ENCODE measurements around the gene PTPRN2. TPM values are rescaled to one million over a fixed set of nuclear protein-coding genes. Genes with fewer than 3 reads are reported as not detected.

PTPRN2 gene
- polyA plus RNA-seq, 1 experiment = 0.31 TPM

DNA sequence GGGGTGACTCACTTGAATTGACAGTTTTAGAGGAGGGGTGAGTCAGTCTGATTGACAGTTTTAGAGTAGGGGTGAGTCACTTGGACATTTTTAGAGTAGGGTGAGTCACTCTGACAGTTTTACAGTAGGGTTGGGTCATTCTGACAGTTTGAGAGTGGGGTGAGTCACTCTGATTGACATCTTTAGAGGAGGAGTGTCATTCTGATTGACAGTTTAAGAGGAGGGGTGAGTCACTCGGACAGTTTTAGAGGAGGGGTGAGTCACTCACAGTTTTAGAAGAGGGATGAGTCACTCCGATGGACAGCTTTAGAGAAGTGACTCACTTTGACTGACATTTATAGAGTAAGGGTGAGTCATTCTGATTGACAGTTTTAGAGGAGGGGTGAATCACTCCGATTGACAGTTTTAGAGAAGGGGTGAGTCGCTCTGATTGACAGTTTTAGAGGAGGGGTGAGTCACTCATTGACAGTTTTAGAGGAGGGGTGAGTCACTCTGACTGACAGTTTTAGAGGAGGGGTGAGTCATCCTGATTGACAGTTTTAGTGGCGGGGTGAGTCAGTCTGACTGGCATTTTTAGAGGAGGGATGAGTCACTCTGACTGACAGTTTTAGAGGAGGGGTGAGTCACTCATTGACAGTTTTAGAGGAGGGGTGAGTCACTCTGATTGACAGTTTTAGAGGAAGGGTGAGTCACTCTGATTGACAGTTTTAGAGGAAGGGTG, 655.0 kb downstream of the PTPRN2 start:
- no peaks in the 10 kb centered on the region for H3K27me3 ChIP-seq (ENCODE audit: control insufficient read depth, insufficient read depth, low read length)
- POLR2A ChIA-PET = no interaction called here
- H3K4me3 ChIP-seq (ENCODE audit: low read depth, low read length) = no peak overlapping the region
- no peak for DNase-seq (ENCODE audit: low read depth)
- TF ChIP-seq, protein P1, sequence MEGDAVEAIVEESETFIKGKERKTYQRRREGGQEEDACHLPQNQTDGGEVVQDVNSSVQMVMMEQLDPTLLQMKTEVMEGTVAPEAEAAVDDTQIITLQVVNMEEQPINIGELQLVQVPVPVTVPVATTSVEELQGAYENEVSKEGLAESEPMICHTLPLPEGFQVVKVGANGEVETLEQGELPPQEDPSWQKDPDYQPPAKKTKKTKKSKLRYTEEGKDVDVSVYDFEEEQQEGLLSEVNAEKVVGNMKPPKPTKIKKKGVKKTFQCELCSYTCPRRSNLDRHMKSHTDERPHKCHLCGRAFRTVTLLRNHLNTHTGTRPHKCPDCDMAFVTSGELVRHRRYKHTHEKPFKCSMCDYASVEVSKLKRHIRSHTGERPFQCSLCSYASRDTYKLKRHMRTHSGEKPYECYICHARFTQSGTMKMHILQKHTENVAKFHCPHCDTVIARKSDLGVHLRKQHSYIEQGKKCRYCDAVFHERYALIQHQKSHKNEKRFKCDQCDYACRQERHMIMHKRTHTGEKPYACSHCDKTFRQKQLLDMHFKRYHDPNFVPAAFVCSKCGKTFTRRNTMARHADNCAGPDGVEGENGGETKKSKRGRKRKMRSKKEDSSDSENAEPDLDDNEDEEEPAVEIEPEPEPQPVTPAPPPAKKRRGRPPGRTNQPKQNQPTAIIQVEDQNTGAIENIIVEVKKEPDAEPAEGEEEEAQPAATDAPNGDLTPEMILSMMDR (IDR thresholded peaks at IDR 0.05; ENCODE audit: insufficient read depth, low read depth, low read length) = no peak
- CTCF ChIA-PET = no interaction called here
- H3K36me3 ChIP-seq (ENCODE audit: control insufficient read depth, insufficient read depth, low read length) = no peaks in the 10 kb centered on the region

DNA sequence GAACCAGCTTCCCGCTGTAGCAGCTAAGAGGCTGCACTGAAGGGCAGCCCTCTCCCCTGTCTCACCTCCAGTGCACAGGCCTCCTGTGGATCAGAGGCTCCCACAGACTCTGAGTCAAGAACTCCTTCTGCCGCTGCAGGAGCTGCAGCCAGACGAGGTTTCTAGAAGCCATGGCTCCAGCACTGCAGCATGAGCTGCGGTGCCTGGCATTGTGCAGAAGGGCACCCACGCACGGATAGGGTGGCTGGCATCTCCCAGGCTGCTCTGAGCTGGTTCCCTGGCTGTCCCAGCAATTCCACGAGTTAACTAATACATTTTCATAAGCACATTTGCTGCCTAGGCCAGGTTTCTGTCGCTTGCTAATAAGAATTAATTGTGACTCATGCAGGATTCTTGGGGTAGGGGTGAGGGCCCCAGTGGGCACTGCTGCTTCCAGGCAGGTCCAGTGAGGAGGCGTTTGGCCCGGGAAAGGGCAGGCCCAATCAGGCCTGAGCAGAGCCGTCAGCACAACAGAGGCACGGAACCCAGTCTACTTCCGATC, 656.6 kb downstream of the PTPRN2 start:
- POLR2A ChIA-PET = no interaction called here

DNA sequence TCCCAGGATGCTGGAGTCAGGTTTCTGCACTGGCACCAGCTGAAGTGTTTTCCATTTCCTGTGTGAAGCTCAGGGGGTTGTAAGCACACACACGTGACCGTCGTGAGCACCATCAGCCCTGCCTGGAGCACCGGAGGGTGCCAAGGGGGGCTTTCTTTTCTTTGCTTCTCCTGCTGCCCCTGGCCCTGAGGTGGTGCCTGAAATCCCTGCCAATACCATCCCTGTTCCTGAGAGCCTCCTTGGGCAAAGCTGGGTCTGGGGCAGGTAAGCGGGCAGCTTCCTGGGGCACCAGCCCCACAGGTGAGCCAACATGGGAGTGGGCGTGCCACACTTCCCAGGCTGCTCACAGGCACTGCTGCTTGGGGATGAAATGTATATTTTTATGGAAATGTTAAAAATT, 657.2 kb downstream of the PTPRN2 start:
- POLR2A ChIA-PET = no interaction called here
- no peak for DNase-seq (ENCODE audit: low read depth)
- Histone ChIP-seq H3K4me3 (ENCODE audit: low read depth, low read length) (no peak overlapping the region), H3K36me3 (ENCODE audit: control insufficient read depth, insufficient read depth, low read length) (no peaks in the 10 kb centered on the region), H3K27me3 (ENCODE audit: control insufficient read depth, insufficient read depth, low read length) (no peaks in the 10 kb centered on the region)
- CTCF ChIA-PET = no interaction called here
- TF ChIP-seq, protein P1 (IDR thresholded peaks at IDR 0.05; ENCODE audit: insufficient read depth, low read depth, low read length) = no peak

More for the DNA sequence above, 656.6 kb downstream of the PTPRN2 start:
- no peaks in the 10 kb centered on the region for H3K36me3 ChIP-seq (ENCODE audit: control insufficient read depth, insufficient read depth, low read length)
- TF ChIP-seq, protein P1 (IDR thresholded peaks at IDR 0.05; ENCODE audit: insufficient read depth, low read depth, low read length) = no peak
- CTCF ChIA-PET = no interaction called here
- no peak for DNase-seq (ENCODE audit: low read depth)
- no peaks in the 10 kb centered on the region for H3K27me3 ChIP-seq (ENCODE audit: control insufficient read depth, insufficient read depth, low read length)
- no peak overlapping the region for H3K4me3 ChIP-seq (ENCODE audit: low read depth, low read length)

DNA sequence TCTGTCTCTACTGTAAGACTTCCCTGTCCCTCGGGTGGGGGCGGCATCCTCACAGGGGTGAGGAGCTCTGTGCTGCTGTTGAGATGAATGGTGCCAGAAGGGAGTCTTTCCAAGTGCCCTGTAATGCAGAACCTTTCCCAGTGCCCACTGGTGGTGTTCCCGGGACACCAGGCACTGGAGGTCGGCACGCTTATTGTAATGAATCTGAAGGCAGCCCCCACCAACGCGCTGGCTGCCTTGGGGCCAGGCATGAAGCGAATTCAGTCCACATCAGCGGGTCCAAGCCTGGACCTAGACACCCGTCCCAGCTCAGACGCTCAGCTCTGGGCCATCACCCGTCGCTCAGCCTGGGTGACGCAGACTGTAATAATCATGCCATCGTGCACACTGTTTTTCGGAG, 658.0 kb downstream of the PTPRN2 start:
- ChIA-PET POLR2A (no interaction called here), CTCF (no interaction called here)
- Histone ChIP-seq H3K4me3 (ENCODE audit: low read depth, low read length) (no peak overlapping the region), H3K27me3 (ENCODE audit: control insufficient read depth, insufficient read depth, low read length) (no peaks in the 10 kb centered on the region), H3K36me3 (ENCODE audit: control insufficient read depth, insufficient read depth, low read length) (no peaks in the 10 kb centered on the region)
- TF ChIP-seq, protein P1 (IDR thresholded peaks at IDR 0.05; ENCODE audit: insufficient read depth, low read depth, low read length) = no peak
- no peak for DNase-seq (ENCODE audit: low read depth)

DNA sequence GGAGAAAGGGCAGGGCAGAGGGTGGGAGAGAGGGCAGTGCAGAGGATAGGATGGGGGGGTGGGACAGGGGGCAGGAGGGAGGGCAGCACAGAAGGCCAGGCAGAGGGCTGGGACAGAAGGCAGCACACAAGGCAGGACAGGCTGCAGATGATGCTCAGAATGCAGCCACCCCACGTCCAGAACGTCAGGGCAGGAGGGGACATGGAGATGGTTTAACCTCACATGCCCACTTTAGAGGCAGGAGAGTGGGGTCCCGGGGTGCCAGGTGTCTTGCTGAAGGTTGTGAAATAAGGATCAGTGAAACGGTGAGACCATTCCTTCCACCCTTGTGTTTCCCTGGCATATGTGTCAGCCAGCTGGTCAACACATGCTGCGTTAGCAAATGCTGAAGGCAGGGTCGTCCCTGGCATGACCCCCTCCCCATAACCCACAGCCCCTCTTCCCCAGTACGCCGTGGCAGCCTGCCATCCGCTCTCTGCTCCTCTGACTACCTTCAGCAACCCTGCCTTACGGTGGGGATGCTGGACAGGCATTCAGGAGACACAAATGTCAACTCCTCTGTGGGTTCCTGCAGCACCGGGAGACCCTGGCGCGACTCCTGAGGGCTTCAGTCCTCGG, 658.7 kb downstream of the PTPRN2 start:
- Histone ChIP-seq H3K27me3 (ENCODE audit: control insufficient read depth, insufficient read depth, low read length) (no peaks in the 10 kb centered on the region), H3K36me3 (ENCODE audit: control insufficient read depth, insufficient read depth, low read length) (no peaks in the 10 kb centered on the region), H3K4me3 (ENCODE audit: low read depth, low read length) (no peak overlapping the region)
- TF ChIP-seq, protein P1 (IDR thresholded peaks at IDR 0.05; ENCODE audit: insufficient read depth, low read depth, low read length) = no peak
- DNase-seq (ENCODE audit: low read depth) = no peak
- POLR2A ChIA-PET = no interaction called here
- CTCF ChIA-PET = no interaction called here

All from BJ (cell line).